Embryonic facial prominence (tissue), 1 donor: ENCODE measurements around the gene KRT10.
"Not testable (repeated sequence)": the region's sequence is repeated elsewhere in the genome, so short reads cannot be mapped to it uniquely, and the experiment has no call there.

Experiments used
- DNase-seq: peaks from one replicate; pipeline ENCODE4 v3.0.0-alpha.2; 2016; ENCODE audit errors: extremely low spot score

The KRT10 gene

DNA sequence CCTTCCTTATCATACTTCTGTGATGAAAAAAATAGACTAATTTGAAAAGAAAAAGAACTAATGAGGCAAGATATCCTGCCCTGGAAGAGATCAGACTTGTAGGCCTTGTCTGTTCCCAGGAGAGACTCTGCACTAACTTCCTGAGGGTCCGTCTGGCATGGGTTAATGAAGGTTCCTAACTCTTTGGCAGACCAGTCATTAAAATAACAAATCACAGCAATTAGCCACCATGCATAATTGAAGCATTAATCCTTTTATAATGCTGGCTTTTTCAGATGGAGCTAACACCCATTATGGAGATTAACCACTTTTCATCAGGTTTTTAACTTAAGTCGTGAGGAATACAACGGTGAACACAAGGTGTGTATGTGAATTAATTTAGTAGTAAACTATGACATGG is 10.4 kb upstream of the KRT10 start:
- DNase-seq, result no peak

DNA sequence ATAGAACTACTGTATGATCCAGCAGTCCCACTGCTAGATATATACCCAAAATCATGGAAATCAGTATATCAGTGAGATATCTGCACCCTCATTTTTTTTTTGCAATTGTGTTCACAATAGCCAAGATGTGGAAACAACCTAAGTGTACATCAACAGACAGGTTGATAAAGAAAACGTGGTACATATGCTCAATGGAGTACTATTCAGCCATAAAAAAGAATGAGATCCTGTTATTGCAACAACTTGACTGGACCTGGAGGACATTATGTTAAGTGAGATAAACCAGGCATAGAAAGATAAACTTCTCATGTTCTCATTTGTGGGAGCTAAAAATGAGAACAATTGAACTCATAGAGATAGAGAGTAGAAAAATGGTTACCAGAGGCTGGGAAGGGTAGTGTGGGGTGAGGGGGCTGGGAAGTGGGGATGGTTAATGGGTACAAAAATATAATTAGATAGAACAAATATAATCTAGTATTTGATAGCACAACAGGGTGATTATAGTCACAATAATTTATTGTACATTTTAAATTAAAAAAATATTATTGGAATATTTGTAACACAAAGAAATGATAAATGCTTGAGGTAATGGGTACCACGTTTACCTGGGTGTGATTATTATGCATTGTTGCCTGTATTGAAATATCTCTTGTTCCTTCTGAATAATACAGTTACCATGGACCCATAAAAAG is 7.8 kb upstream of the KRT10 start:
- DNase-seq, result no peak

DNA sequence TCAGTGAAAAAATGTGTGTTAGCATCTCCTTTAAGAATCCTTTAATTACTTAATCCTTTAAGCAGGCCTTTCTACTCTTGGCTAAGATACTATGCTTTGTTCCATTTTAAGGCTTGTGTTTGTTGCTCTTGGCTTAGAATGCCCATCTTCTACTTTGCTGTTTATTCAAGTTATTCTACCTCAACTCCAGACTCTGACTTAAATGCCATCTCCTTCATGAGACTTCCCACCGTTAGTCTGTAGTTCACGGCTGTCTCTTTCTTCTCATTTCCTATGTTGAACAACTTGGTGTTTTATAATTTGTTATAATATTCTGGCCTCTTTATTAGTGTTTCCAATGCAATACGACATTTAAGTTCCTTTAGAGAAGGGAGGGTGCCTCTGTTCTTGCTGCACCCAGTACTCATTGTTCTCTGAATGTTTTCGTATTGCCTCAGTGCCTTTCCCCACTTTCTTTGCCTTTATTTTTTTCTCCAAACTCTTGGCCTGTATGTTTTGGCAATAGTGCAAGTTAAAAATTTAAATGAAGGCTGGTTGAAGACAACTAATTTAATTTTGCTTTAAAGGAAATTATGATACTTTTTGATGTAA is 6.1 kb upstream of the KRT10 start:
- no peak for DNase-seq

DNA sequence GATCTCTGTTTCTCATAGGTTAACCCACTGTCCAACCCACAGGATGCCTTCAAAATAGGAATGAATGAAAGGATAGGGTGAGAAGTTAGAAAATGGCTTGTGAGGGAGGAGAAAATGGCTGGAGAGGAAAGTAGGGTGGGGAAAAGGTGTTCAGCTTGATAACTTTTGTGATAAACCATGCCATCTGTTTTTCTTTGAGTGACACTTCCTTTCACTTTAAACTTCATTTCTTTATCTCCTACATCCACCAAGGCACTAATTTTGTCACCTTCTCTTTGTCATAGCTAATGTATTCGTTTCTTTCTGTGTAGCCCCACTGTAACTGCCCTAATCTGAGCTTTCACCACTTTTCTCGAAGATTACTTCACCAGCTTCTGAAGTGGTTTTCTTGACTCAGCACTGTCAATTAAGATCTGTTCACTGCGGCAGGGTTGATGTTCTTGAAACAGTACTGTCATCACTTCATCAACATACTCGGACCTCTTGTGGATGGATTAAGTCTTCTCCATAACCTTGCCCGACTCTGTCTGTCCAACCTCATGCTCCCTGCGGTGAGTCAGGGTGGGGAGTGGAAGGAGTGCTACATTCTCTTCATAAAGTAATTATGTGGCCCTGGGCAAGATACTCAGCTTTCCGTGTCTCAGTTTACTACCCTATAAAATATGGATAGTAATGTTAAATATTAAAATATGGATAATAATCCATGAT is 5.5 kb upstream of the KRT10 start:
- DNase-seq, result no peak

DNA sequence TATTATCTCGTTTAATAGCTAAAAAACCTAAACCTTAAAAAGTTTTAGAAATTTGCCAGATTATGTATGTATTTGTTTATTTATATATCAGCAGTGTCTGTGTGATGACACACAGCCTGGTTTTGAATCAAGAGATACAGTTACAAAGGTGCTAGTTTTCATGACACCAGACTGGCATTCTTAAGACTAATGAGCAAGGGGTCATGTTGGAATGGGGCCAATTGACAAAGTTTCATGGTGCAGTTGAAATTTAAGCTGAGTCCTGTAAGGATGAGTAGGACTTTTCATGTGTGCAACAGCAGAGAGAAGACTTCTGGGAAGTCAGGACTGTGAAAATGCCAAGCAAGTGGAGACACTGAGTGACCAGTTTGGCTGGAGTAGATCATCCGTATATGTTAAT is 3.2 kb upstream of the KRT10 start:
- no peak for DNase-seq

DNA sequence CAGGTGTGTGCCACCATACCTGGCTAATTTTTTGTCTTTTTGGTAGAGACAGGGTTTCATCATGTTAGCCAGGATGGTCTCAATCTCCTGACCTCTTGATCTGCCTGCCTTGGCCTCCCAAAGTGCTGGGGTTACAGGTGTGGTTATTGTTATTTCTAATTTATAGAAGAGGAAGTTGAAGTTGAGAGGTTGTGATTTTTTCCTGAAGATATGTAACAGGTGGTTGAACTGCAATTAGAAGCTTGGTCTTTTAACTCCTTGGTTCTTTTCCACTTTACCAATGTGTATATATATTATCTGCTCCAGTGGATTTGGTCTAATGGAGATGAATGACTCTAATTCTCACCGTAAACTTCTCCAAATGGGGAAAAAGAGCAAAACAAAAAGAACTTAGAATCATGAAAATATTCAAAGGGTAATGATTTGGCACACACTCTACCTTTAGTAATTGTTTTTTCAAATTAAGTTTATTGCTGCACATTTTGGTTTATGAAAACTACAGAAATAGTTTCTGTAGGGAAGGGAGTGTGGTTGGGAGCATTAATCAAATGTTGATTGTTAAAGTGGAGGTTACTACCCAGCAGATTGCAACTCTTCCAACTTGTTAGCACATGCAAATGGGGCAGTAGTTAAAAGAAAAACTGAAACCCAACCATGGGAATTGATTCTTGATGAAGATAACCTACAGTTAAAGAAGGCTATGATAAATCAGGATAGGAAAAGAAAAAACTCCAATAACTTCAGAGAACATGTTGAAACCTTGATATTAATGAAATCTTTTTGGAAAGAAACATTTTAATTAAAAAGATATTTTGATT is 1.8 kb upstream of the KRT10 start:
- no peak for DNase-seq

DNA sequence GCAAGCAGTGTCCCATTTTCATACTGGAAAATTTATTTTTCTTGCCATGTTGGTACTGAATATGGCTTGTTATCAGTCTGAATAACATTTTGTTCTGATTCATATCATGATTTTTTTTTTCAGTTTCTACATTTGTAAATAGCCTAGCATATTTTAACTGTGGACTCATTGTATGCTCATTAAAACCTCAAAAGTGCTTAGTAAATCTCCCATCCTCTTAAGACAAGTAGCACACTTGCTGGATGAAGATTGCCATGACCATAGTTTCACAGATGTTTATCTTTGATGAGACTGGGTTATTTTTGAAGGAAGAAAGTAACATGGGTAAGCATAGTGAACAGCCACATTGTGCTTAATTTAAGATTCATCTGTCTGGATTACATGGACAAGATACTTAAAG is 878 bp downstream of the KRT10 start:
- no peak for DNase-seq

DNA sequence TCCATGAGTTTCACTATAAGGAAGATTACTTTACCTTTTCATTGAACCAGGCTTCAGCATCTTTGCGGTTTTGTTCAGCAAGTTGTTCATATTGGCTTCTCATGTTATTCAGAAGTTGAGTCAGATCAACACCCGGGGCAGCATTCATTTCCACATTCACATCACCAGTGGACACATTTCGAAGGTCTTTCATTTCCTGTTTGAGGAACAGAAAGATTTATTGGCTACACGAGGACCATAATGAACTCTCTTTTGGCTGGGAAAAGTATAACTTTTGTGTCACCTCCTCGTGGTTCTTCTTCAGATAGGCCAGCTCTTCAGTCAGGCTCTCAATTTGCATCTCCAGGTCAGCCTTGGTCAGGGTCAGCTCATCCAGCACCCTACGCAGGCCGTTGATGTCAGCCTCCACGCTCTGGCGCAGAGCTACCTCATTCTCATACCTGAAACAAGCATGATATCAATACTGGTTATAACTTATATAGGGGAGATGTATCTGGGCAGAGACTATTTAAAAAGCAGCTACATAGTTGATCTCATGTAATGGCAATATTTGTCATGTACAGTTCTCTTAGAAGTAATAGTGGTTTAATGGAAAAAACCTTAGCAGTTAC is 2.1 kb downstream of the KRT10 start:
- no peak for DNase-seq

DNA sequence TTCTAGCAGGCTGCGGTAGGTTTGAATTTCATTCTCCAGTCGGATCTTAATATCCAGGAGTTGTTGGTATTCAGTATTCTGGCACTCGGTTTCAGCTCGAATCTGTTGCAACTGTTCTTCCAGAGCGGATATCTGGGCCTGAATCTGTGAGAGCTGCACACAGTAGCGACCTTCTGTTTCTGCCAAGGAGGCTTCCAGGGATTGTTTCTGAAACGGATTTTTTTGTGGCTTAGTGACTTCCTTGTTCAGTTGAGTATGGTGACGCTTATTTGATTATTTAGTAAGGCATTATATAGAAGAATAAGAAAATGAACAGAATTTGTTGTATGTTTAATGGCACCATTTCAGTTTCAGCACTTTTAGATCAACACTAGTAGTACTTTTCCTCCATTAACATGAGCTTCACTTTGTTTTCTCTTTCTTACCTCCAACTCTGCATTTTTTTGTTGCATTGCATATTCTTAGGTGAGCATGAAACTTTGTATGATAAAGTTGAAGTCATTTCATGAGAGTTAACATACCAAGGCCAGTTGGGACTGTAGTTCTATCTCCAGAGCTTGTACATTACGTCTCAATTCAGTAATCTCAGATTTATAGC is 2.8 kb downstream of the KRT10 start:
- DNase-seq, result no peak

DNA sequence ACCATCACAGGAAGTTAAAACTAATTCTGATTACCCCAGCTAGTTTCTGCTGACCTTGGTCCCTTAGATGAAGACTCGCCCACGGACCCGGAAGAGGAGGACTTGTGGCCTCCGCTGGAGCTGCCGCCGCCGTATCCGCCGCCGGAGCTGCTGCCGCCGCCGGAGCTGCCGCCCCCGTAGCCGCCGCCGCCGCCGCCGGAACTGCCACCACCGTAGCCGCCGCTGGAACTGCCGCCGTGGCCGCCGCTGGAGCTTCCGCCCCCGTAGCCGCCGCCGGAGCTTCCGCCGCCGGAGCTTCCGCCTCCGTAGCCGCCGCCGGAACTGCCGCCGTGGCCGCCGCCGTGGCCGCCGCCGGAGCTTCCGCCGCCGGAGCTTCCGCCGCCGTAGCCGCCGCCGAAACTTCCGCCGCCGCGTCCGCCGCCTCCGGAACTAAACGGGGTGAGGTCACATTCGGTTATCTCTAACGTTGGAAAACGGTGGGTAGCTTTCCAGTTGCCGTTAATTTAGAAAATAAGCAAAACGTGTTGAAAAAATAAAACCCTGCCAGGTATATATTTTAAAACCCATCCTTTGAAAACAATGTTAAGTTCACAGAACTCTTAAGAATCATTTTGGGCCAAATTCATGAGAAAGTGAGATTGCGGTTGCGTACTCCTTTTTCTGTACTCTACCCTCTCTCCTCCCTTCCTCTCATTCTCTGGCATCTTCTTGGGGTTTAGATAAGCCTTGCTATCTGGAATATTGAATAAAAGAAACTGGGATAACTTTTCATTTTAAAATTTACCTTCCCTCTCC is 3.5 kb downstream of the KRT10 start:
- DNase-seq, result peak; percentile 68

DNA sequence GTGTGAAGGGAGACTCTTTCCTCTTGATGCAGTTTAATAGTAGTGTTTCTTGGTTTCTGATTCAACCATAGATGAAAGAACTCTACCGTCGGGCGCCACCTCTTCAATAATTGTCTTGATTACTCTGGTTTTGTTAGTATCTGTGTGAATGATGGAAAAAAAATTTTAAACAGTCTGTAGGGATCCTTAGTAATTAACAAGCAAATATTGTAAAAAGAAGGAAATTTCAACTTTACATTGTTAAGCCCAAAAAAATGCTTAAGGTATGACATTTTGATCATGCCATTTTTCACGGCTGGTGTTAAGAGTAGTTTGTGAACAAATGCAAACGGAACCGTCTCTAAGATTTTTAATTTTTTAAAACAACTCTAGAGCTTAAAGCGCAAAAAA is 4.1 kb downstream of the KRT10 start:
- no peak for DNase-seq

DNA sequence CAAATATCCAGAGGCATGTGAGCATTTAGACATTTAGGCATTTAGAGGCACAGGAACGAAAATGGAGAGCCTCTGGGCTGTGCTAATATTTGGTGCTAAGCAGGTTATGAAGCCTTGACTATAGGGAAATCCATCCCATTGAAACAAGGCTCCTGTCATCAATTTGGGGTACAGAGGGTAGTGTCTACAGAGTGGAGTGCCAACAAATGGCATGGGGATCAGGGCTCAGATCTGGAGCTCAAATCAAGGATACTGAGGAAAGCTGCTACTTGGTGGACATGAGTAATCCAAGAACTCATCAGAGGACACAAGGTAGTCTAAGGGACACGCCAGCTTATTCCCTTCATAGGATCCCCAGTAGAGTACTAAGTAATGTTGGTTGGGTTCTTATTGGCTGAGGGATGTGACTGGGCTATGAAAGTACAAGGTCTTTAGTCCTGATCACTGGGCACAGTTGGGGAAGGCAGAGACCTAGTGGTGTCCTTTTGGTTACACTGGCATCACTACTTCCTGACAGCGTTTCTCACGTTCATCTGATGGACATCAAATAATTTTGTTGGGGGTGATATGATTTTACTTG is 5.2 kb downstream of the KRT10 start:
- DNase-seq, result no peak

DNA sequence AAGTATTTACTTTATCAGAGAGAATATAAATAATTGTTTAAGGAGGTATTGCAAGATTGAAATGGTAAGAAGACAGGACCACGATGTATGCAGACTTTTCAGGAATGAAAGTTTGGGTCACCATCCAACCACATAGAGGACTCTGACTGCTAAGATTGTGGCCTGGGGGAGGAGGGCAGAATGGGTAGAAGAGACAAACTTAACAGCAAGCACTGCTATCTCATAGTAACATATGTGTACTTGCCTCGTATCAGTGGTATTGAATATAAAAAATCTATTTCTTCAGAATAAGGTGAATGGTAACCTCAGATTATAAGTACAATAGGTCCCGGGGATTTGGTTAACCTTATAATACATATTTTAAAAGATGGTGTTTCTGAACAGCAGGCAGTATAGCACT is 5.8 kb downstream of the KRT10 start:
- no peak for DNase-seq

DNA sequence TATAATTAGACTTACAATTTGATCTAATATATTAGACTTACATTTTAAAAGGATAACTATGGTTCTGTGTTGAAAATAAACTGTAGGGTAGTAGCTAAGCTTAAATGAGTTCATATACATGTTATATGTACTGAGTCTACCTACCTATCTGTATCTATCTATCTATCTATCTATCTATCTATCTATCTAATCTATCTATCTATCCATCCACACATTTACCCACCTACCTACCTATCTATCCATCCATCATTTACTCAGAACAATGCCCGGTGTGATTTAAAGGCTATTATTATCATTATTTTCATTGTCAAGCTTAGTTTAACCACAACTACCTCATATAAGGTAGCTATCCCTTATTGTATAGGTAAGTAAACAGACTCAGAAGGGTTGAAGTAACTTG is 7.0 kb downstream of the KRT10 start:
- DNase-seq, result no peak

DNA sequence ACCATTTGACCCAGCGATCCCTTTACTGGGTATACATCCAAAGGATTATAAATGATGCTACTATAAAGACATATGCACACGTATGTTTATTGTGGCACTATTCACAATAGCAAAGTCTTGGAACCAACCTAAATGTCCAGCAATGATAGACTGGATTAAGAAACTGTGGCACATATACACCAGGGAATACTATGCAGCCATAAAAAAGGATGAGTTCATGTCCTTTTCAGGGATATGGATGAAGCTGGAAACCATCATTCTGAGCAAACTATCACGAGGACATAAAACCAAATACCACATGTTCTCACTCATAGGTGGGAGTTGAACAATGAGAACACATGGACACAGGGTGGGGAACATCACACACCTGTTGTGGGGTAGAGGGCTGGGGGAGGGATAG is 7.8 kb downstream of the KRT10 start:
- DNase-seq, result not testable (repeated sequence)

DNA sequence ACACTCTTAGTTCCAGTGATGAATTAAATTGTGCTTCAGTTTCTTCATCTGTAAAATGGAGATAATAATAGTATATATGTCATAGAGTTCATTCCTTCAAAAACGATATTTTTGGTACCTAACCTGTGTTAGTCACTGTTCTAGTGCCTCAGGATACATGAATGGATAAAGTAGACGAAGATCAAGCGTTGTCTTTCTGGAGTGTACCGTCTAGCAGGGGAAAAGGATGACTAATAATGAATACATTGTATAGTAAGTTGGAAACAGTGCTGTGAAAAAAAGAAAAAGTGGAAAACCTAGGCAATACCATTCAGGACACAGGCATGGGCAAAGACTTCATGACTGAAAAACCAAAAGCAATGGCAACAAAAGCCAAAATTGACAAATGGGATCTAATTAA is 8.6 kb downstream of the KRT10 start:
- DNase-seq, result no peak

DNA sequence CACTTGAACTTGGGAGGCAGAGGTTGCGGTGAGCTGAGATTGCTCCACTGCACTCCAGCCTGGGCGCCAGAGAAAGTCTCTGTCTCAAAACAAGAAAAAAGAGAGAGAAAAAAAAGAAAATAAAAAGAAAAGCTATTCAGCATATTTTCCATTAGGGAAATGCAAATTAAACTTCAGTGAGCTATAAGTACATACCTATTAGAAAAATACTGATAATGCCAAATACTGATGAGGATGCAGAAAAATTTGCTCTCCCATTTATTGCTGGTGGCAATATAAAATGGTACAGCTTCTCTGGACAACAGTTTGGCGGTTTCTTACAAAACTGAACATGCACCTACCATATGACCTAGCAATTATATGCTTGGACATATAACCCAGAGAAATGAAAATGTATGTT is 9.8 kb downstream of the KRT10 start:
- DNase-seq, result no peak

DNA sequence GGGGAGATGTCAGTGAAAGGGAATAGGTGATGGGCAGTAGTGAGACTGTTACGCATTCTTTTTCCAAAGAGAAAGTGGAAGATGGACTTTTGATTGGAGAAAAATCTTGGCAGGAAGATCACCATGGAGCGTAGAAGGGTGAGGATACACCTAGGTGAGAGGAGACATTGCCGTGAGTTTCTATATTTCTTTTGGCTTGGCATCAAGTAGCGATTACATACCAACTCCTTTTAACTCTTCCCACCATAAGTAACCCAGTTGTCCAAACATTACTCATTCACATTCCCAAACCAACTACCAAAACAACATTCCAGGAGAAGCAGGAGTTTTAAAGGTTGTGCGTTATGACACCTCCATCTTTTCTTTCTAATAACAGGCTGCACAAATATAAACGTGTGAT is 11.9 kb downstream of the KRT10 start:
- DNase-seq, result no peak

DNA sequence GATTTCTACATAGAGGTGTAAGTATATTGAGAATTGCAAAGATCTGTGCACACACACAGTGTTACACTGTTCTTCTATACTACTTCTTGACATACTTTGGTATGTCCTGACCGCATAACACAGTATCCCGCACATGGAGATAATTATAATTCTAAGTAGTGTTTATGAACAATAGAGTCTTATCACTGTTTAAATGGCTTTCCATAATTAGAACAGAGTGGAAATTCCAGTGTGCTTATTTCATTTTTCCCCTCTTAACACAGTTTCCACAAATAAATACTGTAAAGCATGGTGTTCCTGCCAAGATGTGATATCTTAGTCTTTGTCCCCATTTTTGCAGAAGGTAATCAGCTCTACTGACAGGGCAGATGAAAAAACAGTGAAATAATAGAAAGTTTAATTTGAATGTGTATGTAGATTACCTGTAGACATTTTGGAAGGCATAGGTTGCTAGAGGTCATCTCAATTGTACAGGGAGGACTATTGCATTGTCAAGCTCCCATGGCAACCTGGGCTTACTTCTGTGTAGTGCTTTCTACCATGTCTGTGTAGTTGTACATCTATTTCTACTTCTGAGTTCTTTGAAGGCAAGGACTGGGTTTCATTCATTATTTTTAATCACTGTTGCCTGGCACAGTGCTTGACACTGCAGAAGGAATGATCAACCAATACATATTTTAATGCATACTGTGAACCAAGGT is 12.5 kb downstream of the KRT10 start:
- no peak for DNase-seq

DNA sequence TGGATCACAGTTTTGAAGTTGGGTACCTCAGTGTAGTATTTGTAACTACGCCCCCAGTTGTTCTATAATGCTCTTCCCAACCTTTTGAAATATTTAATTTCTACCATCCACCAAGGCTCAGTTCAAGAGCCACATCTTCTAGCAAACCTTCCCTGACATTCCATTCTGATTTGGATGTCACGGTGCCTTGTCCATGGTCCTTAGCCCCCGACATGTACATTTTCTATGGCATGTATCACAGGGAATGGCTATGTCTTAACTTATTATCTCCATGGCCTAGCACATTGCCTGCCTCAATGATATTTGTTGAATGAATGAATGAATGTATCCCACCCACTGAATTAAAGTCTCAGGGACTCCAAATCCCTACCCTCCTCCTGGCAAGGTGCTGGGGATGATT is 16.3 kb downstream of the KRT10 start:
- DNase-seq, result no peak
